Duodenal mucosa (tissue), 2 donors: Measurements from ENCODE around the gene EPHA8.
A peak's percentile ranks its signal among the peaks of the same experiment; 100 is the strongest.

Source experiments
- H3K27ac ChIP-seq: one replicate; pipeline ENCODE4 v1.7.0; 2013; ENCODE audit warnings: low read depth, low read length
- H3K27me3 ChIP-seq, 2 donors: one replicate each; pipeline ENCODE4 v1.7.0; 2013; ENCODE audit warnings: low read length in 2 of 2, control low read depth in 1 of 2; ENCODE audit not compliant: insufficient read depth in 2 of 2, control insufficient read depth in 1 of 2
- H3K36me3 ChIP-seq, 2 donors: one replicate each; pipeline ENCODE4 v1.7.0; 2013; ENCODE audit warnings: low read length in 2 of 2, control low read depth in 1 of 2; ENCODE audit not compliant: insufficient read depth in 2 of 2, control insufficient read depth in 1 of 2
- H3K4me1 ChIP-seq, 2 donors: one replicate each; pipeline ENCODE4 v1.7.0; 2013; ENCODE audit warnings: low read length in 2 of 2, control low read depth in 1 of 2; ENCODE audit not compliant: insufficient read depth in 2 of 2, control insufficient read depth in 1 of 2
- H3K4me3 ChIP-seq, 2 donors: one replicate each; pipeline ENCODE4 v1.7.0; 2013; ENCODE audit warnings: low read length in 2 of 2, low read depth in 1 of 2
- H3K9ac ChIP-seq, 2 donors: one replicate each; pipeline ENCODE4 v1.7.0; 2013; ENCODE audit warnings: low read length in 2 of 2, low read depth in 1 of 2
- H3K9me3 ChIP-seq, 2 donors: one replicate each; pipeline ENCODE4 v1.7.0; 2013; ENCODE audit warnings: low read length in 2 of 2, control low read depth in 1 of 2; ENCODE audit not compliant: control insufficient read depth in 1 of 2

EPHA8 gene

DNA sequence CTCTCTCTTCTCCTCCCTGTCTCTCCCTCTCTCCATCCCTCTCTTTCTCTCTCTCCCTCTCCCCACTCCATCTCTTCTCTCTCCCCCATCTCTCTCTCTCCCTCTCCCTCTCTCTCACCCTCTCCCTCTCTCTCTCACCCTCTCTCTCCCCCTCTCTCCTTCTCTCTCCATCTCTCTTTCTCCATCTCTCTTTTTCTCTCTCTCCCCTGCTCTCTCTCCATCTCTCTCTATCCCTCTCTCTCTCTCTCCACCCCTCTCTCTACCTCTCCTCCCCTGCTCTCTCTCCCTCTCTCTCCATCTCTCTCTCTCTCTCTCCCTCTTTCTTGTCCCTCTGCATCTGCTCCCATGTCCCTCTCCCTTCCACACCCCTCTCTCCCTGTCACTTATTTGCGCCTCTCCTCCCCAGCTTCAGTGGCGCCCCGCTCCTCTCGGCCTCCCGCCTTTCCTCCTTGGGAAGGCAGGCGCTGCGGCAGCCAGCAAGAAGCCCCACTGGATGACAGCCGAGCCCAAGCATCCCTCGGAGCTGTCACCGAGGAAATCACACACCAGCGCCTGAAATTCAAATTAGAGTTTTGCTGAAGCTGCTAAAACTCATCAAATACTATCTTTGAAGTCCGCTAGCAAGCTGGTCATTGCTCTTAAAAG lies 15.3 kb upstream of the EPHA8 start:
- Histone ChIP-seq H3K9ac (no peak overlapping the region), H3K9me3 (no peaks in the 10 kb centered on the region), H3K27me3 (peaks cover 23 to 40% of the 10 kb centered on the region in 2 donors), H3K27ac (no peak overlapping the region), H3K4me3 (no peak overlapping the region), H3K36me3 (no peaks in the 10 kb centered on the region), H3K4me1 (peaks cover 1 to 13% of the 10 kb centered on the region in 2 donors)

DNA sequence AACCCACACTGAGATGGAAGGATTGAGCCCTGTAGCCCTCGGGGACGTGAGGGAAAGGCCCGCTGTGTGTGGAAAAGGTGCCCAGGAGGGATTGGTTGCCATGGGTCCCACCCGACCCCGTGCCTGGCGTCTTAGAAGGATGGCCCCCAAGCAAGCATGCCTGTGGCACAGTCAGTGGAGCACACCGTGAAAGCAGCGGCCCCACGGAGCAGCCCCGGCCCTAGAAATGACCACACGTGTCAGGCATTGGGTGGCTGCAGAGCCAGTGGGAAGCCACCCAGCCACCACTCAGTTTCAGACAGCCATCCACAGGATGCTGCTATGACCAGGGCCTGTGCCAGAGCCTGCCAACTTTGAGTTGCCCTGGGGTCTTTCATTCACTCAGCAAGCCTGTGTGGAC lies 13.3 kb upstream of the EPHA8 start:
- Histone ChIP-seq H3K9me3 (no peaks in the 10 kb centered on the region), H3K4me3 (no peak overlapping the region), H3K27me3 (peaks cover 20 to 34% of the 10 kb centered on the region in 2 donors), H3K36me3 (no peaks in the 10 kb centered on the region), H3K27ac (no peak overlapping the region), H3K4me1 (peaks cover 17 to 23% of the 10 kb centered on the region in 2 donors), H3K9ac (no peak overlapping the region)

DNA sequence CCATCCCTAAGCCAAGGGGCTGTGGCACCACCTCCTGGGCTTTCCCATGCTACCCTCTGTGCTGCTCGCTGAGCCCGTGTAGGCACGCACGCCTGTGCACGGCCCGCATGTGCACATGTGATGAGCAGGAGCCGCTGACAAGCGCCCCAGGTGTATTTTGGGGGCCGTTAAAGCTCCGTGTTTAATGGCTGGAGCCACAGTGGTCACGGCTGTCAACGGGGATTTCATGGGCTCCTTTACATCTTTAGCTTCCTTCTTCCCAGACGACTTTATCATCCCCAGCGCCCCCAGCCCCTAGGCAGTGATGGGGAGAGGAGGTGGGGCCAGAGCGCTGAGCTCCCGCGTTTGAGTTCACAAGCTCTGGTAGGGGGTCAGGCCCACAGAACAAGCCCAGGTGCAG lies 11.7 kb upstream of the EPHA8 start:
- Histone ChIP-seq H3K4me1 (peaks cover 28 to 37% of the 10 kb centered on the region in 2 donors), H3K9ac (no peak overlapping the region), H3K4me3 (no peak overlapping the region), H3K27ac (no peak overlapping the region), H3K9me3 (no peaks in the 10 kb centered on the region), H3K36me3 (no peaks in the 10 kb centered on the region), H3K27me3 (peaks cover 17 to 25% of the 10 kb centered on the region in 2 donors)

DNA sequence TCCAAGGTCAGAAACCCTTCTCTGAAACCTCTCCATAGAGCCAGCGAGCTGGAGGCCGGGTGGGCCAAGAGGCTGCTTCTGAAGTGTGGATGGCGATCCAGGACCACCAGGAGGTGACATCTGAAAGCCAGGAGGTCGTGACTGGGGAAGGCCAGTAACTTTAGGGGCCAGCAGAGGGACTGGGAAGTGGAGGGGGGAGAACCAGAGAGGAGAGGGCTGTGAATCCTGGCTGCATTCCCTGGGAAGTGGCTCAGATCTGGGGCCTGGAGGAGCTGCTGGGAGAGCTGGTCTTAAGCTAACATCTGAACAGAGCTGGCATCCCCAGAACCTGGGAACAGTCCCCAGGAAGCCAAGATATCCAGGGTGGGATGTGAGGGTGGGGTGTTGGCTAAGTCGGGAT lies 11.3 kb upstream of the EPHA8 start:
- Histone ChIP-seq H3K4me1 (peaks cover 32 to 41% of the 10 kb centered on the region in 2 donors), H3K27me3 (peaks cover 16 to 22% of the 10 kb centered on the region in 2 donors), H3K9me3 (no peaks in the 10 kb centered on the region), H3K4me3 (no peak overlapping the region), H3K36me3 (no peaks in the 10 kb centered on the region), H3K27ac (no peak overlapping the region), H3K9ac (no peak overlapping the region)

DNA sequence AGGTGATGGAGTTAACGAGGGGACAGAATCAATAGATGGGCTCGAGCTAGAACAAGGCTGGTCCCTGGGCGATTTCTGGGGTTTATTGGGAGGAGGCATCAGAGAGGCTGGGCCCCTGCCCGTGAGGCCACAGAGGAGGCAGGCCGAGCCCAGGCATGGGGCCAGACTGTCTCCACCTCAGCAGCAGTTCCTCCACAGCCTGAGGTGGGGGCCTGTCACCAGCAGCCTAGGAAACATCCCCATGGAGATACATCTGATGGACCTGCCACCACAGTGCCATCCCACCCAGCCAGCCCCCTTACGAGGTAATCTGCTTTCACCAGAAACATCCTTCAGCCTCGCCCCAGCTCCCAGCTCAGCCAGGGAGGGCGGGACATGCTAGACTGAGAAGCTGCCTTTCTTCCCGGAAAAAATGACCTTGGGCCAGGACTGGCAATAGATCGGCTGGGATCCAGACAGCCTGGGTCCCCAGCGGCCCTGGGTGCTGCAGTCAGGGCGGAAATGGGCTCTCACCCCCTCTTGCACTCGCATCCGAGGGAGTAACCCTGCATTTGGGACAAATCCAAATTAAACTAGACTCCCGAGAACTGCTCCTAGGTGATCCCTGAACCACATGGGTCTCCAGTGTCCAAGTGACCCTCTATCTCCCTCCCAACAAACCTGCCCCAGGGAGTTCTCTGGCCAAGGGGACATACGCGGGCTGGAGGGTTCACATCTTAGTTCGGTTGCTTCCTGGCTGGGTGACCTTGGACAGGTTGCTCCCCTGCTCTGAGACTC lies 10.0 kb upstream of the EPHA8 start:
- peaks cover 36 to 47% of the 10 kb centered on the region in 2 donors for H3K4me1 ChIP-seq
- H3K27ac ChIP-seq = no peak overlapping the region
- H3K4me3 ChIP-seq = no peak overlapping the region
- H3K9ac ChIP-seq = no peak overlapping the region
- peaks cover 5 to 20% of the 10 kb centered on the region in 2 donors for H3K27me3 ChIP-seq
- no peaks in the 10 kb centered on the region for H3K9me3 ChIP-seq
- no peaks in the 10 kb centered on the region for H3K36me3 ChIP-seq

DNA sequence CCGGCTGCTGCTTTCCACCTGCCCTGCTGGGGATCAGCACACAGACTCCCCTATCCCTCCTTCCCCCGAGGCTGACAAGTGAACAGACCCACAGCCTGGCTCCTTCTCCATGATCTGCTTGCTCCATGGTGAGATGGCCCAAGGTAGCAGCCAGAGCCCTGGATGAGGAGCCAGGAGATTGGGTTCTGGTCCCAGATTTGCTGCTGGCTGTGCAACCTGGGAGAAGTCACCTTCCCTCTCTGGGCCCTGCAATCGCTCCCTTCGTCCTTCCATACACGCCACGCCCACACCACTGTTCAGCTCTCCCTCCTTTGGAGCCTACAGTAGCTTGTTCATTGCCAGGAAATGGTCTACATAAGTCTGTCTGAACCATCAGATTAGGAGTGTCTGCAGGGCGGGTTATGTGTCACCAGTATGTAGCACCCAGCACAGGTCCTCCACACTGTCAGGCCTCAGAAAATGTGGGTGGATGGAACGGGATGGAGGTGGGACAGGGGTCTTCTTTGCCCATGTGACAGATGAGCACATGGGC lies 9.2 kb upstream of the EPHA8 start:
- Histone ChIP-seq H3K27ac (peak overlapping the region; percentile 1), H3K27me3 (peaks cover 5 to 22% of the 10 kb centered on the region in 2 donors), H3K9me3 (no peaks in the 10 kb centered on the region), H3K4me3 (no peak overlapping the region), H3K4me1 (peaks cover 36 to 47% of the 10 kb centered on the region in 2 donors), H3K36me3 (no peaks in the 10 kb centered on the region), H3K9ac (no peak overlapping the region)

DNA sequence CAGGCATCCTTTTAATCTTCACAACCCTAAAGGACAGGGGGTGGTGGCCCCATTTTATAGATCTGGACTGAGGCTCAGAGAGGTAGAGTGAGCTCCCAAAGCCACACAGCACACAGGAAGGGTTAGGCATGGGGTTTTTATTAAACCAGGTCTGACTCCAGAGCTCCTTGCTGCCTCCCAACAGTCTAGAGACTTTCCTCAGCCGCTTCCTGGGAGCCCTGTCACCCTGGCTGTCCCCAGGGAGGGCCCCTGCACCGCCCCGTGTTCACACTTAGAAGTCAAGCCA lies 8.0 kb upstream of the EPHA8 start:
- Histone ChIP-seq H3K27me3 (peaks cover 12 to 34% of the 10 kb centered on the region in 2 donors), H3K36me3 (no peaks in the 10 kb centered on the region), H3K9ac (peak overlapping the region in 1 of 2 donors; percentile 13), H3K27ac (no peak overlapping the region), H3K4me1 (peaks cover 36 to 47% of the 10 kb centered on the region in 2 donors), H3K4me3 (no peak overlapping the region), H3K9me3 (no peaks in the 10 kb centered on the region)

DNA sequence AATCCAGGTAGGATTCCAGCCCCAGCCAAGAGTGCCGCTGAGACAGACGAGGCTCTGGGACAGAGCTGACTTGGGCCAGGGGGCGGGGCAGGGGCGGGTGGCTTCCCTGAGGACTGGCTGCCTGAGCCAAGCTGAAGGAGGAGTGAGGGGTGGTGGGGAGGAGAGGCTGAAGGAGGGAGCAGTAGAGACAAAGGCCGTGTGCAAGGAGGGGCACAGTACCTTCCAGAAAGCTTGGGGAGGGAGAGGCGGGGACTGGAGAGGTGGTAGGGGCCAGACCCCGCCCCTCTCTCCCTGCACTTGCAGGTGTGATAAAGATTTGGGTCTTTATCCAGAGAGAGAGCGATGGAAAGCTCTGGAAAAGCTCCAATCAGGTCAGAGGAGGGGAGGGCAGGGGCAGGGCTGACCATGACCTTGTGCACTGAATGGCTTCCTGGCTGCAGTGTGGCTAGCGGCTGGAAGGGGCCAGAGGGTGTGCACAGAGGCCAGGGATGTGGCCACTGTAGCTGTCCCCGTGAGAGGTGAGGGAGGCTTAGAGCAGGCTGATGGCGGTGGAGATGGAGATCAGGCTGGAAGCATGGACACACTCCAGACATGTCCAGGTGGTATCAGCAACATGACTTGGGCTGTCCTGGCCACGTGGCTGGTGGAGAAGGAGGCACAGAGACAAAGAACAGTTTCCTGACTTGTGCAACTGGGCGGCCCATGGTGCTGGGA lies 6.7 kb upstream of the EPHA8 start:
- Histone ChIP-seq H3K9me3 (no peaks in the 10 kb centered on the region), H3K9ac (peak overlapping the region; percentile 22 to 25), H3K4me3 (peak overlapping the region in 1 of 2 donors; percentile 2), H3K4me1 (peaks cover 36 to 47% of the 10 kb centered on the region in 2 donors), H3K27me3 (peaks cover 15 to 38% of the 10 kb centered on the region in 2 donors), H3K36me3 (no peaks in the 10 kb centered on the region), H3K27ac (peak overlapping the region; percentile 44)

DNA sequence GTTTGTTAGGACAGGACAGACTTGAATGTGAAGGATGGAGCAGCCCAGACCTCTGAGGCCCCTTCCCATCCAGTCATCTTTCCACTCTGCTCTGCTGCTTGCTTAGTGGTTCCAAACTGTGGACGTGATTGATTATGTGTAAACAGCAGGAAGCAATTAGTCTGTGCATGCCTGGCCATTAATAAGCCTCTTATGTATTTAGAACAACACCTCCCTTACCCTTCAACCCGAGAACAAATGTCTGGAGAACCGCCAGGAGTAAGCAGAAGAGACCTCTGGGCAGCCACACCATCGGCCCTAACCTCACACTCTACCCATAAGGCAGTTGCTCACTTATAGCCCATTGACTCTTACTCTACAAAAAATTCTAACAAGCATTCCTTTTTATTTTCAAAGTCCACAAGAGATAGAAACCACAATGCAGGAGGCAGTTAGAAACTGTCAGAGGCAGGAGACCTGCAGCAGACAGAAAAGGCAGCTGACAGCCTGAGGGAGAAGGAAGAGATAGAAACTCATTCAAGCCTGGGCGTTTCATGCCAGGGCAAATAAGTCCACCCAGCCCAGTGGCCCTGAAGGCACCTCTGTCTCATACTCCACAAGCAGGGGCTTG lies 5.8 kb upstream of the EPHA8 start:
- H3K27ac ChIP-seq = no peak overlapping the region
- H3K9ac ChIP-seq = no peak overlapping the region
- peaks cover 36 to 47% of the 10 kb centered on the region in 2 donors for H3K4me1 ChIP-seq
- H3K4me3 ChIP-seq = peak overlapping the region in 1 of 2 donors; percentile 2
- H3K36me3 ChIP-seq = no peaks in the 10 kb centered on the region
- H3K9me3 ChIP-seq = no peaks in the 10 kb centered on the region
- peaks cover 24 to 42% of the 10 kb centered on the region in 2 donors for H3K27me3 ChIP-seq
